ENCODE results near the gene PIGU. TPM values are rescaled to one million over a fixed set of nuclear protein-coding genes. Genes with fewer than 3 reads are reported as not detected.
A peak's percentile ranks its signal among the peaks of the same experiment; 100 is the strongest.

Gene PIGU
- total and polyA plus RNA-seq, 2 of the 13 experiments (the other 11 are each of a cell fraction or from before 2014, with no cell fraction given): 45.5 to 231 TPM

- TF ChIP-seq AFF4 (CRISPR knock-in tag; IDR thresholded peaks at IDR 0.05): no peak
- TF ChIP-seq ZBTB39 (CRISPR knock-in tag; IDR thresholded peaks at IDR 0.05): 0 out of 2 replicates have a peak, but pooled peaks have one; percentile 71
- no peak for TF ChIP-seq ZNF703 (CRISPR knock-in tag; IDR thresholded peaks at IDR 0.05; ENCODE audit: borderline replicate concordance)
- no peak for TF ChIP-seq GPN1 (CRISPR knock-in tag; IDR thresholded peaks at IDR 0.05; ENCODE audit: borderline replicate concordance)
- no peak for TF ChIP-seq JUND (CRISPR knock-in tag; IDR thresholded peaks at IDR 0.05)
- TF ChIP-seq CTCF (CRISPR knock-in tag; IDR thresholded peaks at IDR 0.05): no peak
- no peak for TF ChIP-seq ZZZ3 (CRISPR knock-in tag; IDR thresholded peaks at IDR 0.05; ENCODE audit: borderline replicate concordance)
- TF ChIP-seq NFATC3 (CRISPR knock-in tag; IDR thresholded peaks at IDR 0.05): no peak
- TF ChIP-seq ZNF615 (CRISPR knock-in tag; IDR thresholded peaks at IDR 0.05; ENCODE audit: borderline replicate concordance): no peak
- no peak for TF ChIP-seq FOXO4 (CRISPR knock-in tag; conservative IDR thresholded peaks at IDR 0.05)
- TF ChIP-seq ZEB1 (IDR thresholded peaks at IDR 0.05; ENCODE audit: insufficient replicate concordance, low read depth): peak; percentile 42
- TF ChIP-seq TOPORS (CRISPR knock-in tag; IDR thresholded peaks at IDR 0.05): no peak
- TF ChIP-seq ZNF781 (CRISPR knock-in tag; IDR thresholded peaks at IDR 0.05; ENCODE audit: borderline replicate concordance, not compliant biosample characterization): peak; percentile 74
- TF ChIP-seq XRCC5 (optimal IDR thresholded peaks at IDR 0.05; ENCODE audit: low read length): peak; percentile 7
- TF ChIP-seq GATAD1 (CRISPR knock-in tag; IDR thresholded peaks at IDR 0.05): 0 out of 2 replicates have a peak, but pooled peaks have one; percentile 20
- no peak for TF ChIP-seq NFIB (CRISPR knock-in tag; IDR thresholded peaks at IDR 0.05; ENCODE audit: borderline replicate concordance)
- TF ChIP-seq ZXDC (CRISPR knock-in tag; IDR thresholded peaks at IDR 0.05): no peak
Observed at GRCh38 chr20:34712525-34713192, 35.8 kb upstream of the PIGU start (continued).
